Measurements from ENCODE around the gene CD8A.

- TF ChIP-seq CTCF (IDR thresholded peaks at IDR 0.05; ENCODE audit: low read depth, low read length) (no peak), EZH2phosphoT487 (IDR thresholded peaks at IDR 0.05; ENCODE audit: low read depth) (no peak)
Observed at GRCh38 chr2:86770816-86771301, 19.9 kb downstream of the CD8A start.
